MM.1S (cell line): ENCODE measurements around the gene CAPN15.

Experiments
- DNase-seq: peaks from one replicate; pipeline ENCODE4 v3.0.0-alpha.2; 2015
- H2AFZ ChIP-seq: fragments of 300-600 bp; sonication (generic); 2 replicates; pipeline ENCODE4 v1.6.0; 2016; ENCODE audit warnings: antibody characterized with exemption, low read length
- H3F3A ChIP-seq: fragments of 300-600 bp; sonication (generic); 2 replicates; pipeline ENCODE4 v1.6.1; 2016; ENCODE audit warnings: mild to moderate bottlenecking, antibody characterized with exemption, low read length, moderate library complexity, mixed read lengths; ENCODE audit not compliant: insufficient read depth
- H3K27ac ChIP-seq: fragments of 300-600 bp; sonication (generic); 2 replicates; pipeline ENCODE4 v1.5.1; 2016; ENCODE audit warnings: mild to moderate bottlenecking, low read length
- H3K27me3 ChIP-seq: fragments of 300-600 bp; sonication (generic); replicated peaks from 2 replicates; pipeline ENCODE4 v1.6.0; 2016; ENCODE audit warnings: low read length; ENCODE audit not compliant: insufficient read depth
- H3K36me3 ChIP-seq: fragments of 300-600 bp; sonication (generic); replicated peaks from 2 replicates; pipeline ENCODE4 v1.6.1; 2016; ENCODE audit warnings: mild to moderate bottlenecking, low read length, mixed read lengths; ENCODE audit not compliant: insufficient read depth
- H3K4me1 ChIP-seq: fragments of 300-600 bp; sonication (generic); 2 replicates; pipeline ENCODE4 v1.6.1; 2016; ENCODE audit warnings: low read length, mixed read lengths
- H3K4me2 ChIP-seq: fragments of 300-600 bp; sonication (generic); 2 replicates; pipeline ENCODE4 v1.6.0; 2016; ENCODE audit warnings: low read depth, low read length
- H3K4me3 ChIP-seq: fragments of 300-600 bp; sonication (generic); 2 replicates; pipeline ENCODE4 v1.5.1; 2016; ENCODE audit warnings: low read length, mixed read lengths
- H3K79me2 ChIP-seq: fragments of 300-600 bp; sonication (generic); 2 replicates; pipeline ENCODE4 v1.6.1; 2016; ENCODE audit warnings: mixed run types, low read length, mixed read lengths
- H3K9ac ChIP-seq: fragments of 300-600 bp; sonication (generic); 2 replicates; pipeline ENCODE4 v1.6.1; 2016; ENCODE audit warnings: low read length, mixed read lengths
- H3K9me2 ChIP-seq: fragments of 300-600 bp; sonication (generic); replicated peaks from 2 replicates; pipeline ENCODE4 v1.6.1; 2016; ENCODE audit warnings: mild to moderate bottlenecking, low read length, mixed read lengths; ENCODE audit not compliant: insufficient read depth
- H3K9me3 ChIP-seq: fragments of 300-600 bp; sonication (generic); replicated peaks from 2 replicates; pipeline ENCODE4 v1.6.1; 2016; ENCODE audit warnings: mild to moderate bottlenecking, low read length, mixed read lengths; ENCODE audit not compliant: insufficient read depth
- H4K20me1 ChIP-seq: fragments of 300-600 bp; sonication (generic); 2 replicates; pipeline ENCODE4 v1.6.1; 2016; ENCODE audit warnings: mild to moderate bottlenecking, low read length, moderate library complexity, mixed read lengths; ENCODE audit not compliant: insufficient read depth
- CTCF ChIP-seq: fragments of 300-600 bp; sonication (generic); IDR thresholded peaks from 2 replicates; pipeline ENCODE4 v1.5.1; 2016; ENCODE audit warnings: antibody characterized with exemption, low read length, mixed read lengths
- EZH2 ChIP-seq: fragments of 300-600 bp; sonication (generic); optimal IDR thresholded peaks from 2 replicates; pipeline ENCODE3; 2017; ENCODE audit warnings: low read depth, mild to moderate bottlenecking, antibody characterized with exemption, low read length, mixed read lengths
- EZH2phosphoT487 ChIP-seq: fragments of 300-600 bp; sonication (generic); IDR thresholded peaks from 2 replicates; pipeline ENCODE4 v1.6.1; 2018; ENCODE audit warnings: antibody characterized with exemption, low read length

The CAPN15 gene

GRCh38 chr16:525520-526180, 1.9 kb upstream of the CAPN15 start:
- Histone ChIP-seq H3K4me1 (peaks cover 5% of the 10 kb centered on the region; the same call in 1 of the 2 replicates), H2AFZ (no peak overlapping the region), H3K79me2 (peaks cover 49% of the 10 kb centered on the region), H3K27ac (no peak overlapping the region), H3K4me3 (no peak overlapping the region; the same call in 1 of the 2 replicates), H3K9me2 (no peaks in the 10 kb centered on the region), H3F3A (no peaks in the 10 kb centered on the region), H3K9ac (no peak overlapping the region; the same call in 1 of the 2 replicates), H4K20me1 (peaks cover 6% of the 10 kb centered on the region; the same call in 1 of the 2 replicates), H3K4me2 (peak overlapping the region; percentile 98; the same call in 1 of the 2 replicates), H3K36me3 (no peaks in the 10 kb centered on the region), H3K9me3 (no peaks in the 10 kb centered on the region), H3K27me3 (no peaks in the 10 kb centered on the region)
- TF ChIP-seq CTCF (no peak), EZH2 (no peak), EZH2phosphoT487 (no peak)
- DNase-seq: no peak

GRCh38 chr16:526181-527014, 1.1 kb upstream of the CAPN15 start:
- H3K79me2 ChIP-seq: peaks cover 56% of the 10 kb centered on the region
- no peak for DNase-seq
- peaks cover 6% of the 10 kb centered on the region; the same call in 1 of the 2 replicates for H4K20me1 ChIP-seq
- no peak for TF ChIP-seq CTCF
- no peak for TF ChIP-seq EZH2phosphoT487
- TF ChIP-seq EZH2: no peak
- no peaks in the 10 kb centered on the region for H3K36me3 ChIP-seq
- peak overlapping the region; percentile 81 for H3K9ac ChIP-seq
- no peaks in the 10 kb centered on the region for H3K9me3 ChIP-seq
- no peaks in the 10 kb centered on the region for H3K27me3 ChIP-seq
- peak overlapping the region; percentile 80; the same call in 1 of the 2 replicates for H3K27ac ChIP-seq
- peak overlapping the region; percentile 98 for H3K4me2 ChIP-seq
- H3K4me1 ChIP-seq: peaks cover 5% of the 10 kb centered on the region; the same call in 1 of the 2 replicates
- H3K4me3 ChIP-seq: peak overlapping the region; percentile 75
- no peaks in the 10 kb centered on the region for H3F3A ChIP-seq
- H2AFZ ChIP-seq: peak overlapping the region; percentile 73
- no peaks in the 10 kb centered on the region for H3K9me2 ChIP-seq

GRCh38 chr16:528111-529011, 849 bp downstream of the CAPN15 start:
- Histone ChIP-seq H3K9me2 (no peaks in the 10 kb centered on the region), H3K4me1 (peaks cover 5% of the 10 kb centered on the region; the same call in 1 of the 2 replicates), H3F3A (no peaks in the 10 kb centered on the region), H3K27me3 (no peaks in the 10 kb centered on the region), H3K36me3 (no peaks in the 10 kb centered on the region), H3K4me3 (peak overlapping the region; percentile 88), H3K4me2 (peak overlapping the region; percentile 84), H3K9me3 (no peaks in the 10 kb centered on the region), H3K27ac (peak overlapping the region; percentile 26; the same call in 1 of the 2 replicates), H3K79me2 (peaks cover 75% of the 10 kb centered on the region), H2AFZ (no peak overlapping the region), H3K9ac (peak overlapping the region; percentile 83), H4K20me1 (peaks cover 6% of the 10 kb centered on the region; the same call in 1 of the 2 replicates)
- DNase-seq: peak; percentile 17
- no peak for TF ChIP-seq EZH2phosphoT487
- TF ChIP-seq EZH2: no peak
- no peak for TF ChIP-seq CTCF
